ENCODE data around the gene FMN2.

- TF ChIP-seq CTCF (IDR thresholded peaks at IDR 0.05) (no peak), EZH2 (IDR thresholded peaks at IDR 0.05) (no peak), EZH2phosphoT487 (IDR thresholded peaks at IDR 0.05) (no peak)
Observed at GRCh38 chr1:240503036-240503435, 411.4 kb downstream of the FMN2 start.
